Naive thymus-derived CD4-positive, alpha-beta T cell (primary cell): ENCODE measurements around the gene DHDH. TPM values are rescaled to one million over a fixed set of nuclear protein-coding genes. Genes with fewer than 3 reads are reported as not detected.

Experiments
- polyA plus RNA-seq, 2 donors: library from polyadenylated mRNA; unstranded; fragments of 300-500 nt; fragmentation: Illumina TruSeq; gene quantifications; one replicate each; pipeline ENCODE4 v1.2.3, GENCODE V29; 2021
- total RNA-seq, 6 experiments: library from RNA in 5 of 6; stranded (reverse) in 5 of 6; gene quantifications; 1 replicate in 5 of 6; 2 replicates in 1 of 6; pipeline ENCODE4 v1.2.3 and lab custom pipeline; 2021 to 2026

The DHDH gene
- total and polyA plus RNA-seq, 7 experiments from 2014 or later: 1.0 to 2.7 (median 1.3) TPM

Other genes with a start within 250 kb of the DHDH start
Only the 30 nearest of the 31 such genes appear.
- 1 to 10 TPM in 3 of 5 experiments, under 1 TPM in 2; 0.80 to 2.1 (median 1.3) TPM for gene MAMSTR, start 214.0 kb upstream of the DHDH start, total RNA-seq
- gene MAMSTR, start 214.0 kb upstream of the DHDH start, polyA plus RNA-seq: under 1 TPM; 0.25 to 0.87 TPM
- under 1 TPM in 2 of 5 experiments, not detected in 3; 0.12 to 0.21 TPM for gene RASIP1, start 193.1 kb upstream of the DHDH start, total RNA-seq
- under 1 TPM; 0.12 to 0.65 TPM for gene RASIP1, start 193.1 kb upstream of the DHDH start, polyA plus RNA-seq
- gene IZUMO1, start 186.8 kb upstream of the DHDH start, total RNA-seq: not detected
- not detected for gene IZUMO1, start 186.8 kb upstream of the DHDH start, polyA plus RNA-seq
- gene FUT1, start 181.1 kb upstream of the DHDH start, total RNA-seq: under 1 TPM in 1 of 5 experiments, not detected in 4; 0.17 TPM
- not detected for gene FUT1, start 181.1 kb upstream of the DHDH start, polyA plus RNA-seq
- not detected for gene FGF21, start 178.2 kb upstream of the DHDH start, total RNA-seq
- not detected for gene FGF21, start 178.2 kb upstream of the DHDH start, polyA plus RNA-seq
- 10 to 100 TPM; 16.7 to 53.1 (median 22.5) TPM for gene BCAT2, start 122.7 kb upstream of the DHDH start, total RNA-seq
- gene BCAT2, start 122.7 kb upstream of the DHDH start, polyA plus RNA-seq: 10 to 100 TPM; 25.5 to 30.9 TPM
- 1 to 10 TPM in 2 of 5 experiments, under 1 TPM in 2, not detected in 1; 0.38 to 2.9 (median 1.2) TPM for gene HSD17B14, start 97.2 kb upstream of the DHDH start, total RNA-seq
- 1 to 10 TPM in 1 of 2 donors, under 1 TPM in 1; 0.66 to 1.7 TPM for gene HSD17B14, start 97.2 kb upstream of the DHDH start, polyA plus RNA-seq
- gene PLEKHA4, start 65.1 kb upstream of the DHDH start, total RNA-seq: 1 to 10 TPM; 2.1 to 7.4 (median 4.0) TPM
- gene PLEKHA4, start 65.1 kb upstream of the DHDH start, polyA plus RNA-seq: 1 to 10 TPM; 2.6 to 5.6 TPM
- 1,000 to 10,000 TPM in 1 of 5 experiments, 100 to 1,000 TPM in 1, 10 to 100 TPM in 3; 31.5 to 1,030 (median 71.9) TPM for gene PPP1R15A, start 61.3 kb upstream of the DHDH start, total RNA-seq
- 10 to 100 TPM; 23.0 to 29.8 TPM for gene PPP1R15A, start 61.3 kb upstream of the DHDH start, polyA plus RNA-seq
- not detected for gene TULP2, start 35.0 kb upstream of the DHDH start, total RNA-seq
- not detected for gene TULP2, start 35.0 kb upstream of the DHDH start, polyA plus RNA-seq
- 100 to 1,000 TPM; 128 to 252 (median 142) TPM for gene NUCB1, start 33.4 kb upstream of the DHDH start, total RNA-seq
- 100 to 1,000 TPM in 1 of 2 donors, 10 to 100 TPM in 1; 70.5 to 150 TPM for gene NUCB1, start 33.4 kb upstream of the DHDH start, polyA plus RNA-seq
- 100 to 1,000 TPM in 3 of 5 experiments, 10 to 100 TPM in 2; 78.7 to 355 (median 122) TPM for gene BAX, start 21.2 kb downstream of the DHDH start, total RNA-seq
- gene BAX, start 21.2 kb downstream of the DHDH start, polyA plus RNA-seq: 10 to 100 TPM; 49.1 to 66.3 TPM
- 1,000 to 10,000 TPM in 4 of 5 experiments, 100 to 1,000 TPM in 1; 888 to 1,929 (median 1,286) TPM for gene FTL, start 31.6 kb downstream of the DHDH start, total RNA-seq
- gene FTL, start 31.6 kb downstream of the DHDH start, polyA plus RNA-seq: 1,000 to 10,000 TPM; 3,820 to 4,967 TPM
- gene GYS1, start 59.6 kb downstream of the DHDH start, total RNA-seq: 10 to 100 TPM; 27.3 to 82.3 (median 50.7) TPM
- gene GYS1, start 59.6 kb downstream of the DHDH start, polyA plus RNA-seq: 10 to 100 TPM; 22.6 to 40.3 TPM
- 10 to 100 TPM; 23.4 to 94.0 (median 24.1) TPM for gene RUVBL2, start 60.2 kb downstream of the DHDH start, total RNA-seq
- gene RUVBL2, start 60.2 kb downstream of the DHDH start, polyA plus RNA-seq: 10 to 100 TPM; 58.7 to 72.9 TPM
- not detected for gene LHB, start 83.4 kb downstream of the DHDH start, total RNA-seq
- gene LHB, start 83.4 kb downstream of the DHDH start, polyA plus RNA-seq: not detected
- gene CGB3, start 90.6 kb downstream of the DHDH start, total RNA-seq: not detected
- not detected for gene CGB3, start 90.6 kb downstream of the DHDH start, polyA plus RNA-seq
- gene CGB2, start 98.2 kb downstream of the DHDH start, total RNA-seq: not detected
- gene CGB2, start 98.2 kb downstream of the DHDH start, polyA plus RNA-seq: not detected
- gene CGB1, start 103.2 kb downstream of the DHDH start, total RNA-seq: not detected
- gene CGB1, start 103.2 kb downstream of the DHDH start, polyA plus RNA-seq: not detected
- not detected for gene CGB5, start 110.1 kb downstream of the DHDH start, total RNA-seq
- not detected for gene CGB5, start 110.1 kb downstream of the DHDH start, polyA plus RNA-seq
- not detected for gene CGB8, start 115.4 kb downstream of the DHDH start, total RNA-seq
- not detected for gene CGB8, start 115.4 kb downstream of the DHDH start, polyA plus RNA-seq
- not detected for gene CGB7, start 124.0 kb downstream of the DHDH start, total RNA-seq
- not detected for gene CGB7, start 124.0 kb downstream of the DHDH start, polyA plus RNA-seq
- gene NTF4, start 131.1 kb downstream of the DHDH start, total RNA-seq: not detected
- gene NTF4, start 131.1 kb downstream of the DHDH start, polyA plus RNA-seq: not detected
- gene KCNA7, start 139.0 kb downstream of the DHDH start, total RNA-seq: not detected
- gene KCNA7, start 139.0 kb downstream of the DHDH start, polyA plus RNA-seq: not detected
- 100 to 1,000 TPM; 243 to 837 (median 449) TPM for gene SNRNP70, start 151.8 kb downstream of the DHDH start, total RNA-seq
- gene SNRNP70, start 151.8 kb downstream of the DHDH start, polyA plus RNA-seq: 10 to 100 TPM; 48.0 to 63.1 TPM
- 10 to 100 TPM in 4 of 5 experiments, 1 to 10 TPM in 1; 3.7 to 21.7 (median 10.8) TPM for gene LIN7B, start 180.7 kb downstream of the DHDH start, total RNA-seq
- 1 to 10 TPM; 4.0 to 5.7 TPM for gene LIN7B, start 180.7 kb downstream of the DHDH start, polyA plus RNA-seq
- 1 to 10 TPM; 1.3 to 2.8 (median 2.2) TPM for gene C19orf73, start 185.4 kb downstream of the DHDH start, total RNA-seq
- gene C19orf73, start 185.4 kb downstream of the DHDH start, polyA plus RNA-seq: 1 to 10 TPM; 4.3 to 4.8 TPM
- gene PPFIA3, start 185.8 kb downstream of the DHDH start, total RNA-seq: 1 to 10 TPM; 2.2 to 4.9 (median 3.3) TPM
- gene PPFIA3, start 185.8 kb downstream of the DHDH start, polyA plus RNA-seq: under 1 TPM; 0.15 to 0.54 TPM
- gene HRC, start 221.7 kb downstream of the DHDH start, total RNA-seq: not detected
- gene HRC, start 221.7 kb downstream of the DHDH start, polyA plus RNA-seq: not detected
- 1 to 10 TPM in 1 of 5 experiments, under 1 TPM in 3, not detected in 1; 0.72 to 3.2 (median 0.85) TPM for gene TRPM4, start 224.1 kb downstream of the DHDH start, total RNA-seq
- gene TRPM4, start 224.1 kb downstream of the DHDH start, polyA plus RNA-seq: under 1 TPM in 1 of 2 donors, not detected in 1; 0.13 TPM